ENCODE data around the gene SLC25A13.
"Not testable (repeated sequence)": the region's sequence is repeated elsewhere in the genome, so short reads cannot be mapped to it uniquely, and the experiment has no call there.

The SLC25A13 gene

GRCh38 chr7:96200740-96201139 is 121.2 kb downstream of the SLC25A13 start:
- no peak for DNase-seq (ENCODE audit: low read depth)

DNA sequence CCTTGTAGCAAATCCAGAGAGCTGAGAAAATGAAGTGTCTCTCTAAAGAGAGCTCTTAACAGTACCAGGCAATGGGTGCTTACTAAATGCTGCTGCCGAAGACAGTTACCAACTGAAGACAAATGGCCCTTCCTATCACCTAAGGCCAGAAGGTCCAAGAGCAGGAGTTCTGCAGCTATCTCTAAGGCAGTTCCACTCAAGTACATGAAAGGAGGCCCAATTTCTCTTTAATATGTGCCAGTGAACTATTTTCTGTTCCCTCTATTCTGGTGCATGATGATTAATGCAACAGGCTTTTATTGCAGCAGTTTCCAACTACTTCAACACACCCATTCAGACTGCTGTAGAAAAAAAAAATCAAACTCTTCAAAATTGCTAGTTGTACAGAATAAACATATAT is 122.5 kb downstream of the SLC25A13 start:
- DNase-seq (ENCODE audit: low read depth) = no peak

DNA sequence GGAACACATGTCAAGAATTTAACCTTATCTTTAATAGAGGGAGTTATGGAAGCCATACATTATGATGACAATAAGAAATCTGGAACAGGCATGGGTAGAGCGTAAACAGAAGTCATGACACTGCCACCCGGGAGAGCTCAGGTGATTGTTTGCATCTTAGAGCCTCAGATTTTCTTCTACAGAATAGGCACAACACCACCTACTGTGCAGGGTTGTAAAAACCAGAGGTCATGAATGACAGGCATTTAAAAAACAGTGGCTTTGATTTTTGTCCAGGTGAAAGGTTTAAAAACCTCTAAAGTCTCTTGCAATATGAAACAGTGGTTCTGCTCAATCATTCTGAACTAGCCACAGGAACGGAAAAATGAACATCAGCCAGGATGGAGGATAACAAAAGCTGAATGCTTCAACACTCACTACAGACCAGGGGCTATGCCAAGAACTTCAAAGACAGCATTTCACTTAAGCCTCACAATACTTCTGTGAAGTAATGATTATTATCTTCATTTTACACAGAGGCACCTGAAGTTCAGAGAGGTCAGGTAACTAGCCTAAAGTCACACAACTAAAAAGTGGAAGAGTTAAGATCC is 123.8 kb downstream of the SLC25A13 start:
- DNase-seq (ENCODE audit: low read depth) = no peak

DNA sequence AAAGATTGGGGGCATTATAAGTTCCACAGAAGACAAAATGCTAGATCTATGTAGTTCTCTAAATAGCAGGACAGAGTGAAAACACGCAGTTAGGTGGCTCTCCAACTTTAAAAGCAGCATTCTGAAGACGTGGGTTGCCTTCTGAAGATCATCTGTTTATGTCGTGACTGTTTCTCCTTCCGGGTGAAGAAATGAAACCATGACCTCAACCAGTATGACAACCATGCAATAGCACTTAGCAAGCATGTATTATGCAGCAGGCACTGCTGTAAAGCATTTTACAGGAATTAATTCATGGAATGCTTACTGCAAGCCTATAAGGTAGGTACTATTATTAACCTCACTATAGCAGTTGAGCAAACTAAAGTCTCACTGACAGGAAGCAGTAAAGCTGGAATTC is 125.2 kb downstream of the SLC25A13 start:
- DNase-seq (ENCODE audit: low read depth) = no peak

GRCh38 chr7:96189129-96189820 is 132.6 kb downstream of the SLC25A13 start:
- no peak for DNase-seq (ENCODE audit: low read depth)

GRCh38 chr7:96188591-96188991 is 133.3 kb downstream of the SLC25A13 start:
- no peak for DNase-seq (ENCODE audit: low read depth)

GRCh38 chr7:96188174-96188581 is 133.7 kb downstream of the SLC25A13 start:
- DNase-seq (ENCODE audit: low read depth) = no peak

- no peak for DNase-seq (ENCODE audit: low read depth)
Measured at GRCh38 chr7:96187735-96188134, 134.2 kb downstream of the SLC25A13 start.

GRCh38 chr7:96184783-96185182 is 137.1 kb downstream of the SLC25A13 start:
- DNase-seq (ENCODE audit: low read depth) = no peak

GRCh38 chr7:96183163-96183670 is 138.7 kb downstream of the SLC25A13 start:
- DNase-seq (ENCODE audit: low read depth) = no peak

DNA sequence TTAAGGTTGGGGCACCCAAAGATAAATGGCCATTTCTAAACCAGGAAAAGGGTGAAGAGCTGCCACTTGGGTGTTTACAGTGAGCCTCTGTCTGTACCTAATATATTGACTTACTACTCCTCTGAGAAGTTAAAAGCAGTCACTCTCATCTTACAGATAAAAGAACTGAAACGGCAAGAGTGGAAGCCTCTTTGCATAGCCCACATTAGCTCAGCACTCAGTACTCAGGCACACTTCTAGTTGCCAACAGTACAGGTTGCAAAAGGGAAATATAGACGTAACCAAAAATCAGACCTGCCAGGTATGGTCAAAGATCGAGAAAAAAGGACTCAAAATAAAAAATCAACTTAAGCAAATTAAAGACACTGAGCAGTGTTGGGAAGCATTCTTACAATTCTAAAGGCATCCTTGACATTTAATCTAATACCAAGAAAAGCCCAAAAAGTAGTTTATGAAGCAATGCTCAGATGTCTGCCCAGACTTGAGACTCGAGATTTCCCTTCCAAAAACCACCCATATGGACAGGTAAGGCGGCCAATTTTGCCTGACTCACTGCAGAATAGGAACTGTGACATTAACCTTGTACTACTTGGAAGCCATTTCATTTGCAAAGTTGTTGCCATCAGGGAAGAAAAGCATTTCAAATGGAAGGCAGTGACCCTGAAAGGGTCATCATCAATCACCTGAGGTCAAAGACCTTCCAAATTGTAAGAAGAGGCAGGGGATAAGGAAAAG is 139.3 kb downstream of the SLC25A13 start:
- DNase-seq (ENCODE audit: low read depth) = no peak

GRCh38 chr7:96181174-96181573 is 140.7 kb downstream of the SLC25A13 start:
- DNase-seq (ENCODE audit: low read depth) = no peak

GRCh38 chr7:96179837-96180236 is 142.1 kb downstream of the SLC25A13 start:
- DNase-seq (ENCODE audit: low read depth) = no peak

GRCh38 chr7:96179341-96179740 is 142.6 kb downstream of the SLC25A13 start:
- DNase-seq (ENCODE audit: low read depth) = no peak

DNA sequence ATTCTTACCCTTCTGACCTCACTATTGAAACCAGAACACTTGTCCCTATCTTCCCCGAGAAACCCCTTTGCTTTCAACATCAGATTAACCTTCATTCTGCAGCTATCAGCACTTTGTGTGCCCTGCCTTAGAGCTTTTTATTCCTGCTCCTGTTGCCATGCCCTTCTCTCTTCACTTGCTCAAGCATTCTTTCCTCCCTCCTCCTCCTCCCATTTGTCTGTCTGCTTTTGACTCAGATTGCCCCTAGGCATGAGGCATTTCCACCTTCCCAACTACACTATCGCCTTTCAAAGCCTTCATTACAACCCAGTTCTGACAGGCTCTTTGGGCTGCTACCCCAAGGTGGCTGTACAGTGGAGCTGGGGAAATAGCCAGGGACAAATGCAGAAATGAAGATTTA is 143.3 kb downstream of the SLC25A13 start:
- DNase-seq (ENCODE audit: low read depth) = no peak

DNA sequence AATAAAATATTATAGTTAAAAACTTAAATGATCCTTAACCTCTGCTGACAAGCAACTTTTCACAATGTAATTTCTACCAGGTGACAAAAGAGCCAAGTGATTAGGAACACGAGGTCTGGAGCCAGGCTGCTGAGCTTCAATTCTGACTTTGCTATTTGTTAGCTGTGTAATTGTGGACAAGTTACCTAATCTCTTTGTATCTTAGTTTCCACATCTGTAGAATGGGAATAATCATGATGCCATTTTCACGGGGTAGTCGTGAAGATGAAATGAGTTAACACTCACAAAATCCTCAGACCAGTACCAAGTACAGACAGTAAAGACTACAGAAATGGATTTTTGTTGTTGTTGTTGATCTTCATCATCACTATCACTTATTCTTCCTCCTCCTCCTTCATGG is 144.5 kb downstream of the SLC25A13 start:
- DNase-seq (ENCODE audit: low read depth) = no peak

GRCh38 chr7:96174812-96175211 is 147.1 kb downstream of the SLC25A13 start:
- no peak for DNase-seq (ENCODE audit: low read depth)

GRCh38 chr7:96173781-96174180 is 148.1 kb downstream of the SLC25A13 start:
- DNase-seq (ENCODE audit: low read depth) = no peak

- no peak for DNase-seq (ENCODE audit: low read depth)
Measured at GRCh38 chr7:96169439-96169838, 152.5 kb downstream of the SLC25A13 start.

GRCh38 chr7:96167424-96167823 is 154.5 kb downstream of the SLC25A13 start:
- DNase-seq (ENCODE audit: low read depth) = no peak

GRCh38 chr7:96161897-96162296 is 160.0 kb downstream of the SLC25A13 start:
- DNase-seq (ENCODE audit: low read depth) = no peak

GRCh38 chr7:96157856-96158255 is 164.0 kb downstream of the SLC25A13 start:
- no peak for DNase-seq (ENCODE audit: low read depth)

DNA sequence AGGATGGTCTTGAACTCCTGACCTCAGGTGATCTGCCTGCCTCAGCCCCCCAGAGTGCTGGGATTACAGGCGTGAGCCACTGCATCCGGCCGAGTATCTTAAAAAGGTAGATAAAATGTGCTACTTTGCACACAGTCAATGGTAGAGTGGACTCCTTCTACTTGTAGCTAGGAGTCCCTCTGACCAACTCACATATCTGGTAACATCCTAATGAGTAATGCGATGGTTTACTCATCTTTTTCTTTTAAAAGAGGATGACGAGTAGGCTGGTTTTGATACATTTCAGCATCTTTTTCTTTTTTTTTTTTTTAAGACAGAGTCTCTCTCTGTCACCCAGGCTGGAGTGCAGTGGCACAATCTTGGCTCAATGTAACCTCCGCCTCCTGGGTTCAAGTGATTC is 167.4 kb downstream of the SLC25A13 start:
- DNase-seq (ENCODE audit: low read depth) = not testable (repeated sequence)
